ENCODE results near the gene ACOT12.

The ACOT12 gene

DNA sequence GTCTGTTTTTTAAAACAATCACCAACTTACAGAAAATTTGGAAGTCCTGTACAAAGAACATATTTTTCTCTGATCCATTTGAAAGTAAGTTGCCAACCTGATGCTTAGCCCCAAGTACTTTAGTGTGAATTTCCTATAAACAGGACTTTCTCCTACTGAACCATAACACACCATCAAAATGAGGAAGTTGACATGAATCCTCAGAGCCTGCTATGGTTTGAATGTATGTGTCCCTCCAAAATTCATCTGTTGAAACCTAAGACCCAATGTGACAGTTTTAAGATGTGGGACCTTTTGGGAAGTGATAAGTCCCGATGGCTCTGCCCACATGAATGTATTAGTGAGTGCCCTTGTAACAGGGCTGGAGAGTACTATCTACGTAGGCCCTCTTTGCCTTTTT, 6.4 kb upstream of the ACOT12 start:
- no peak for DNase-seq (ENCODE audit: low spot score)

DNA sequence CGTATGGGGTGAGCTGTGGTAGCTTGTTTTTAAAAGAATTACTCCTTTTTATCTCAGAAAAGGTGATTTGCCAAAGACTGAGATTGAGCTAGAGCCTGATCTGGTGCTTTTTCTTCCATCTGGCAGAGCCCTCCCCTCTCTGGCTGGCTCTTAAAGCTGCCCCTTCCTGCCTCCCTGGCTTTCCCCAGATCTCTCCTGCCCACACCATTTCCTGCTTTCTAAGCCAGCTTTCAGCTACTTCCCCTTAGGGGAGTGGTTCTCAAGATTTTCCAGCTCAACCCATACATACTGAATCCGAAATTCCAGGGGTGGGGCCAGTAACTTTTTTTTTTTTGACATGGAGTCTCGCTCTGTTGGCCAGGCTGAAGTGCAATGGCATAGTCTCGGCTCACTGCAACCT, 4.8 kb upstream of the ACOT12 start:
- no peak for DNase-seq (ENCODE audit: low spot score)

DNA sequence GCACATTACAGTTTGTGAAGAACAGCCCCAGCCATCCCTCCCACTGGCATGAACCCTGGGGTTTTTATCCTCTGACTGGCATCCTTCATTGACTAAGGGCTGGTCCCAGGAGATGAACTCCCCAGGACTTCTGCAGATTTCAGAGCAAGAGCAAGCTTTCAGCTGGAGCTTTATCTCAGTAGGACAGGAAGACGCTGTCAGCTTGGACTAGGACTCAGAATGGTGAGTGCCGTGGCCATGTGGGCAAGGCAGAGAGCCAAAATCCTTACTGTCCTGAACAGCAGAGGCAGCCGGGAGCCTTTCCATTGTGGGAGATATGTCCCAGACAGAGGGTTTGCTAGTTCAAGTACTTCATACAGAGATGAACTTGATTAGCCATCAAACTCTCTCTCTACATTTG, 3.2 kb upstream of the ACOT12 start:
- peak; percentile 37 for DNase-seq (ENCODE audit: low spot score)

DNA sequence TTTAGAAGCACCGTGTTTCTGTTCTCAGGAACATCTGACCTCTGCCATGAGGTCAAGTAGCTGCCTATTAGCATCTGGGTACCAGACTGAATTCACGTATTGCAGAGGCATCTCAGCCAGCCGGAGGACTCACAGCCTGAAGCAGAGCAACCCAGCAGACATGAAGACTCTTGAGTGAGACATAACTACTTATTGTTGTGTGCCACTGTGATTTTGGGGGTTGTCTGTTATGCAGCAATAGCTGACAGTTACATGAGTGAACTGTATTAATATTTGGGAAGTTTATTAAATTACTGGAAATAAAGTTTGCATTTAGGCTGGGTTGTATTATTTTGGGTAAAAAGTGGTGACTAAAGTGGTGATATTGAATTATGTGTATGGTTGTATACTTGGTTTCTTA, 1.3 kb upstream of the ACOT12 start:
- no peak for DNase-seq (ENCODE audit: low spot score)

DNA sequence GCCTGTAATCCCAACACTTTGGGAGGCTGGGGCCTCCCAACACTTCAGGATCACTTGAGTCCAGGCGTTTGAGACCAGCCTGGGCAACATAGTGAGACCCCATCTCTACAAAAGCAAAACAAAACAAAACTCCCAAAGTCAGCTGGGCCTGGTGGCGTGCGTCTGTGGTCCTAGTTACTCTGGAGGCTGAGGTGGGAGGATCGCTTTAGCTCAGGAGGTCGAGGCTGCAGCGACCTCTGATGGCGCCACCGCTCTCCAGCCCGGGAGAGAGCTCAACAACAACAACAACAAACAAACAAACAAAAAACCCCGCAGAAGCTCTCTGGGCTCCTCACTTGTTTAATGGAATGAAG, 528 bp downstream of the ACOT12 start:
- no peak for DNase-seq (ENCODE audit: low spot score)

DNA sequence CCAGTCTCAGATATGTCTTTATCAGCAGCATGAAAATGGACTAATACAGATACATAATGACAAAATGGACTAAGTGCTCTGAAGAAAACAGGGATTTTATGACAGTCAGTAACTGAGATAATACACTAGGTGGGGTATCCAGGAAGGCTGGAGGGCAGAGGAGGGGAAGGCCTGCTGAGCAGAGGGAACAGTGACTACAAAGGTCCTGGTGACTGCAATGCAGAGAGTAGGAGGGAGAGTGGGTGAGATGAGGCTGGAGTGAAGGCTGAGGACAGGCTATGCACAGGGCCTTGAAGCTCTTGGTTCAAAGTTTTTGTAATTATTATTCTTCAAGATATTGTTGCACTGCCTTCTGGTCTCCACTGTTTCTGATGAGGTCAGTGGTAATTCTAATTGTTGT, 4.9 kb downstream of the ACOT12 start:
- no peak for DNase-seq (ENCODE audit: low spot score)

DNA sequence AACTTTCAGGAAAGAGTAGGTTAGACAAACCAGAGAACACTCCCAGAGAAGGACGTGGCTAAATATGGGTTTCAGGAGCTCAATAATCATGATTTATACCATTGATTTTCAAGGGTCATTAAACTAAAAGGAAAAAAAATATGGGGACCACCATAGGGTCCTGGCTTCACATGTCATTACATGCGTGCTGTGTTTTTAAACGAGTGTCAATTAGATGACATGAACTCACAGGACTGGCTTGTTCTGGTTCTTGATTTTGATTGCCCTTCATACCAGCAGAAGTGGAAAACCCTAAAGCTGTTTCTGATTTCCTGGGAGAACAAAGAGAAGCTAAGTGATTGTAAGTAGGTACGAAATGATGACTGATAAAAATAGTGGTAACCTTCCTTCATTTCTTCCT, 5.8 kb downstream of the ACOT12 start:
- DNase-seq (ENCODE audit: low spot score), result no peak

DNA sequence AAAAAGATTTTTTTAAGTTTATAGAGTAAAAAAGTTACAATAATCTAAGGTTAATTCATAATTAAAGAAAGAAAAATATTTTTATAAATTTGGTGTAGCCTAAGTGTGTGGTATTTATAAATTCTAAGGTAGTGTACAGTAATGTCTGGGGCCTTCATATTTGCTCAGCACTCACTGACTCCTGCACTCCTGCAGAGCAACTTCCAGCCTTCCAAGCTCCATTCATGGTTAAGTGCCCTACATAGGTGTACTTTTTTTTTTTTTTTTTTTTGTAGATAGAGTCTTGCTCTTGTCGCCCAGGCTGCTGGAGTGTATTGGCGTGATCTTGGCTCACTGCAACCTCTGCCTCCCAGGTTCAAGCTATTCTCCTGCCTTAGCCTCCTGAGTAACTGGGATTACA, 10.1 kb downstream of the ACOT12 start:
- no peak for DNase-seq (ENCODE audit: low spot score)

DNA sequence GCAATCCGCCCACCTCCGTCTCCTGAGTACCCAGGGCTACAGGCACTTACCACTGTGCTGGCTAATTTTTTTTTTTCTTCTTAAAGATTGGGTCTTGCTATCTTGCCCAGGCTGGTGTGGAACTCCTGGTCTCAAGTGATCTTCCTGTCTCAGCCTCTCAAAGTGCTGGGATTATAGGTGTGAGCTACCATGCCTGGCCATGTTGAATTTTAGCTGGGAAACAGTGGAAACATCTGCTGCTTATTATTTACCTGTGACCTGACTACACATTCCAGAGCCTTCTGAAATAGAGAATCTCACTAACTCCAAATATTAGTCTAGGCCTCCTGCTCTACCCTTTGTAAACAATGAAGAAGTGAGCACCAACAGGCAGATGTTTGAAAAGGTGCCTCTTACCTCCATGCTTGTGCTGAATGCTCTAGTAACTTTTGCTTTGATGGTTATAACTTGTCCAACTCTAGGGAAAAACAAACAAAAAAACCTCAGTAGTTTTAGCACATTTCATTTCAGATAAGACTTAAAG, 22.5 kb downstream of the ACOT12 start:
- no peak for DNase-seq (ENCODE audit: low spot score)

DNA sequence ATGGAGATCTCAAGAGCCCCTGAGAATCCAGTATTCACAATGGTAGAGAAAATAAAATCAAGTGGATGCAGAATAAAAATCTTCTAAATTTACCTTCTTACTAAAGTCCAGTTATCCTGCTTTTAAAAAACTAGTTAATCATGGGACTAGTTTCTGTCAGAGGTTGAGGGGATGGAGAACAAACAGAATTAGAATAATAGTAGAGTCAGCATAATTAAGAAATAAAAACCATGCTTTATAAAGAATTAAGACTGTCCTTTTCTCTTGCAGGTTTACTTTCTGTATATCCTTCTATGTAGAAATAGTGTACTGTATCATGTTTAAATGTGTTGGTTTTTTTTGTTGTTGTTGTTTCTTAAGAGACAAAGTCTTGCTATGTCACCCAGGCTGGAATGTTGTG, 23.0 kb downstream of the ACOT12 start:
- DNase-seq (ENCODE audit: low spot score), result no peak

DNA sequence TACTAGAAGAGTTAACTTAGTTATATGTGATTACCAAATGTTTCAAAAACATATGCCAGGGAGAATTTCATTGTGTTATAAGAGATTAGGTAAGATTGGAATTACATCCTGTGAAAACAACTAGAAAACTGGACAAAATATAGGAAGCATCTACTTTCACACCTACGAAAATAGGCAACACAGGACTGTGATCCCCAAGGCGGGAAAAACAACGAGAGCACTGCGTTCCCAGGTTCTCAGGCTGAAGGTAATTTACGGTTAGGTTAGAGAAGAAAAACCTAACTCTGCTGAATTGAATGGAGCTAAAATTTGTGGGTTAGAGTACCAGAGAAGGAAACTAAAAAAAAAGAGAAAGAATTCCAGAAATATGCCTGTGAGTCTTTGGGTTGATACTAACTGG, 28.4 kb downstream of the ACOT12 start:
- DNase-seq (ENCODE audit: low spot score), result no peak

DNA sequence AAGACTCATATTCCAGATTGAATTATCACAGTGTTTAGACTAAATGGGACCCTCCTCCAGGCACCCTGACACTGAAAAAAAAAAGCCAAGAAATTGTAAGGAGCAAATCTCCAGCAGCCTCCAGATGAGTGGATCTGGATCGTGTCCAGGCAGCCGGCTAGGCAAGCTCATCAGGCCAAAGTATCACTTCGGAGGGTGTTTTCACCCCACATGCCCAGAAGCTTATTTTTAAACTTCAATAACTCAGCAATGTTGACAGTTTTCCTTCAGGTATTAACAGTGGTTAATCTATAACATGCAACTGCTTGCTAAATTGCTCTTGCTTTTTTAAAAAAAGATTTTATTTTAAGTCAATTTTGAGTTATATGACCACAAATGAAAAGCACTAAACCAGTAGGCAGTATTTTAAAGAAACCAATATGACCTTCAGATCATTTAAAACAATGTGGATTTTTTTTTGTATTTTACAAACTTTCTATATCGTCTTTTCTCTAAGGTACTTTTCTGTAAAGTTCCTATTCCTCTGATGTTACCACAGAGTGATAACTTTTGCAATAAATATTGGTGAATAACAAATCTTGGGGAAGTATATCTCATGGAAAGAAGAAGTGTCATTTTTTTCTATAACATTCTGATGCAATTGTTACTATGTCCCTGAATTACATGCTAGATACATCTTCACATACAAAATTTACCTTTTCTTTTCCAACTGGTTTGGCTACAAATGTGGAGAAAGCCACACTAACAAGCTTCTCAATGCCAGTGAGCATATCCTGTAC, 30.7 kb downstream of the ACOT12 start:
- no peak for DNase-seq (ENCODE audit: low spot score)

DNA sequence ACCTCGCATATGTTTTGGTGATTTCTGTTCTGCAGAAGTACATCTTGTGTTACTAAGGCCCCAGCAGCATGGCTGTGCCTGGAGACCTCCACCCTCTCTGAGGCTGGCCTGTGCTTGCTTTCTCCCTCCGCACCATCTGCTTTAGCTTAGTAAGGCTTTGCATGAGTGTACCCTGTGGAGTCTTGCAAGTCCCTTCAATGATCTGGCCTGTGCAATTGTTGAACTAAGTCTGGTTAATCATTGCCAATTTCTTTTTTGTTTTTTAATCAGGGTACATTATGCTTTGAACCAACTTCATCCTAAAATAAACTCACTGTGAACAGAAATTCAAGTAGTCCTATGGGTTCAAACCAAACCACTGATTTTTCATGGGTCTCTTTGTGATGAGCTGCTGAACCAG, 32.3 kb downstream of the ACOT12 start:
- no peak for DNase-seq (ENCODE audit: low spot score)

DNA sequence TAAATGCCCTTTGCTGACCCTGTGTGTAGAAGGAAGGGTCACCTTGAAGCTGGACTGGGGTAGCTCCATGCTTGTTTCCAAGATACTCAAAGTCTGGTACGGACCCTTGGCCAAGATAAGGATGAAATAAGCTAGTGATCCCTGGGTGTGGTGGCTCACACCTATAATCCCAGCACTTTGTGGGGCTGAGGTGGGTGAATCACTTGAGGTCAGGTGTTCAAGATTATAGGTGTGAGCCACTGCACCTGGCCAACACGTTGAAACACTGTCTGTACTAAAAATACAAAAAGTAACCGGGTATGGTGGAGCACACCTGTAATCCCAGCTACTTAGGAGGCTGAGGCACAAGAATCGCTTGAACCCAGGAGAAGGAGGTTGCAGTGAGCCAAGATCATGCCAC, 33.3 kb downstream of the ACOT12 start:
- DNase-seq (ENCODE audit: low spot score), result no peak

DNA sequence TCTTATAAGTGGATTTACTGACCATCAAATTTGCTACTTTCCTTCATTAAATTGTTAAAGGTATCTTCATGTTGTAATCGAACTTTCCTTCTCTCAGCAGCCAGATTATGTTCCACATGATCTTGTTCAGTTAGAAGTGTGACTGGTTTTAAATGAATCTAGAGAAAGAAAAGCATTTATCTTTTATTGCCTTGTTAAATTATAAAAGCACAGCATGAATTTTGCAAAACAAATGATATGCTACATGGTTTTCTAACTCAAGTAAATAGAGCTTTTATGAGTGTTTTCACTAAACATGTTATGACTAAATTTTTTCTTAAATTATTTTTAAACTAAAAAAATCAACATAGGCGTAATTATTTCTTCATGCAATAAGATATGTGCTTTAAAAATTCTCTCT, 34.1 kb downstream of the ACOT12 start:
- DNase-seq (ENCODE audit: low spot score), result no peak

DNA sequence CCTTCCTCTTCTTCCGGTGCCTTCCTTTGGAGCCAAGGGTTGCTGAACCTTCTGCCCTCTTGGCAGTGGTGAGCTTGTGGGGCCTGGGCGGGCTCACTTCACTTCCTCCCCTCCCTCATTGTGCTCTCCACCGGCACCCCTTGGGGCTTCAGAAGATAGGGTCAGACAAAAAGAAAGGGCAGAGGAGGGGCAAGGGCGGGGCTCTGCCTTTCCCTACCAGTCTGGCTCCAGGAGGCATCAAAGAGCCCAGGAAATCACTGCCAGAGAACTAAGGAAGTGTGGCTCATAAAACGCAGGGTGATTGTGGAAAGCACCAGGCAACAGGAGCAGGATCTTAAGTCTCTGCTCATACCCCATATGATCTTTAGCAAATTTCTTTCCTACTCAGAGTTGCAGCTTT, 34.8 kb downstream of the ACOT12 start:
- DNase-seq (ENCODE audit: low spot score), result no peak

DNA sequence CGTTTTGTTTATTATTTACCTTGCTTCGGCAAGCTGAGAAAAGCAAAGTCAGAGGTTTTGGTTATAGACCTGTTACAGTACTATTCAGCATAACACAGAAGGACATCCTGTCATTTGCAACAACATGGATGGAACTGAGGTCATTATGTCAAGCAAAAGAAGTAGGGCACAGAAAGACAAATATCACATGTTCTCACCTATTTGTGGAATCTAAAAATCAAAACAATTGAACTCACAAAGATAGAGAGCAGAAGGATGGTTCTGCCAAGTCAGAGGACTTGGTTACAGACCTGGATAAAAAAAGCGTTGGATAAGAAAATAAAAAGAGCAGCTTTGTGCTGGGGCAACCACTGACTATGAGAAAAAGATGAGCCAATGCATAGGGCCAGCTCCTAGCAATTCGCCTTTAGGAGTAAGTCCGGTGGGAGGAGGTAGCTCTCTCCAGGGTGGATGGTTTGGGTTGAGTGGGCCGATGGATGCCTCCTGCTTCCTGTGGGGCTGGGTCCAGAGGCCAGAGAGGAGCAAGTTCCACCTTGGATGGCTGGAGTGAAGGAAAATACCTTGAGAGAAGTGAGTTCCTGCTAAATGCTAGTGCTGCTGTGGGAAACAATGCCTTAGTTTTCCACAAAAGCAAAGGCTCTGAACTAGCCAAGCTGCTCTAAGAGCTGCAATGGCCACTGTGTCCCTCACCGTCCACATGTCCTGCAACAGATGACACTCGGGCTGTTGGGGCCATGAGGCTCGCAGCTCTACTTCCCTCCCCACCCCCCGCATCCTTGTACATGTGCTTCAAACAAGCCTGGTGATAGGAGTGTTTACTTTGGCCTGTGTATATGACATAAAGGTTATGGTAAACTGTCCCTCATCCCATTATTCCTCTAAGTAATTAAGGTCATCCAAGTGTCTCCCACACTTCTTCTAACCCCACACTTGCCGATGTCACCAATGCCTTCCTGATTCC, 38.4 kb downstream of the ACOT12 start:
- DNase-seq (ENCODE audit: low spot score), result no peak

DNA sequence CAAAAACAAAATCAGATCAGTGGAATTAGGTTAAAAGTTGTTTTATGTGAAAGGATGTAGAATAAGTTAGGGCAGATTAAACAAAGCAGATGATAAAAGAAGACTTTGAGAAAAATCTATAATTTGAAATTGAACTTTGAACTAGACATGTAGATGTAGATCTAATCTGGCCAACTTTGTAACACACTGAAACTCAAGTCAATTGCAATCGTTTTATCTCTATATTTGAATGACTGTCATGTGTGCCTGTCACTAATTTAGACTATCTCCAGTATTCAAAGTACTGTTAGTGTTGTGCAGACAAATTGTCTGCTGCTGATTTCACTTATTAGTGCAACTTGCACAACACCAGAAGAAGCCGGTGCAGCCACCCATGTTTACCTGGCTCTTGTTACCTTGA, 39.8 kb downstream of the ACOT12 start:
- DNase-seq (ENCODE audit: low spot score), result no peak

DNA sequence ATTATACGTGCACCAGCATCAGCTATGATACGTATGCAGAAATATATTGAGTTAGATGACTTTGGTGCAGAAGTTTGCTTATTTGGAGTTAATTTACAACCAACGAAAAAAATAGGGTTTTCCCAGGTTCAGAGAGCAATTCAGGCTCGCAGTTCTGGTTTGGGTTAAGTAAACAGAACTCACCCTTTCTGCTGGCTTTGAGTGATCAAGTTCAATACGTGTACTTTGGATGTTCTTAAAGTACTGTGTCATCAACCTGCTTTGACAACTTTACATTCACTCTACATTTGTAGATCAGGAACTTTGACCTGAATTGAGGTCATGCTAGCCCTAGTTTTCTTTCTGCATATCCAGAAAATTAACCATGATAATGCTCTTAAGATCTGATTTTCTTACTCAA, 40.7 kb downstream of the ACOT12 start:
- DNase-seq (ENCODE audit: low spot score), result no peak

DNA sequence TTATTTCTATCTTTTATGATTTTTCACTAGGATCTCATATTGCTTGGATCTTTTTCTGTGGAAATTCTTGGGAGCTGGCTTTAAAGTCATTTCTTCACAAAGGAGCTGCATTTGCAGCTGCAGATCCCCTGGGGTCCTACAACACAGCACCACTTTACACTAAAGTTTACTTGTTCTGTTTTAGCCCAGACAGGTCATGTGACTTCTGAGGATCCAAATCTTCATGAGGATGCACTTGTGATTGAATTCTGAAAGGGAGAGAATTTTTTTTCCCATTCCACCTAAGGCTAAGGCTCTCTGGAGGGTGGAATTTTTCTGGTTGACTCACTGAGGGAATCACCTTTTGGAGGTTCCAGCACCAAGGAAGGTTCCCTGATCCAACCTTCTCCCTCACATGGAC, 43.4 kb downstream of the ACOT12 start:
- DNase-seq (ENCODE audit: low spot score), result no peak

DNA sequence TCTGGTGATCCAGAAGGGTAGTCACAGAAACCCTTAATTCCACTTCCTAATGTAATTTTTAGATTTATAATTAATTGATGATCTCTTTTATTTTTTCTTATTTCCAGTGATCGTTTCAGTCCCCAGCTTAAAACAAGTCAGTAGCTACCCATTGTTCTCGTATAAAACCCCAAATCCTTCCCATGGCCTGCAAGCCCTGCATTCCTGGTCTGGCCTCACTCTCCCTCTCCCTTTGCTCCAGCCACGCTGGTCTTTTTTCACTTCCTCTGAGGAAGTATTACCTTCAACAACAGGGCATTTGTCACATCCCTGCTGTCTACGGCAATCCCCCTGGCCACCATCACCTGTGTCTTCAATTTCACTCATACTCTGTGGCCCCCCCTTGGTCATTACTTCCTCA, 44.8 kb downstream of the ACOT12 start:
- no peak for DNase-seq (ENCODE audit: low spot score)

DNA sequence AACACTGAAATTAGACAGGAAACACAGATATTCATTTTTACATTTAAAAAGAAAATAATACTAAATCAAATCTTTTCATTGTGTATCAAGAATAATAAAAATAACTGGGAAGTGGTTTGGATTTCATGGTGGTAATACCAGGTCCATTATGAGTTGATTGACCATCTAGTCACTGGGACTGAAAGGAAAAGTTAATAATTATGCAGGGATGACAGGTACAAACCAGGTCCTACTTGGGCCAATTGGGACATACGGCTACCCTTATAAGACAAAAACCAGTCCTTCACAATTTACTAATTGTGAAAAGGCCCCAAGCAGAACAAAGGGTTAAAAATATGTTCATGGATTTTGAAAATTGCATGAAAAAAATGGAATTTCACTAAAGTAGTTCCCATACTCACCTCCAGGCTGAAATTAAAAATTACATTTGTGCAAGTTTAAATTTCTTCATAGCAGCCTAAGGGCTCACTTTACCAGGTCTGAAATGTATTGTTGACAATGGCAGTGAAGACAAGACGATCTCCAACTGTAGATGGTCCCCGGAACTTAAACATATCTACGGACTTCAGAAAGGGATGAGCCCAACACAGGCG, 48.4 kb downstream of the ACOT12 start:
- DNase-seq (ENCODE audit: low spot score), result no peak

DNA sequence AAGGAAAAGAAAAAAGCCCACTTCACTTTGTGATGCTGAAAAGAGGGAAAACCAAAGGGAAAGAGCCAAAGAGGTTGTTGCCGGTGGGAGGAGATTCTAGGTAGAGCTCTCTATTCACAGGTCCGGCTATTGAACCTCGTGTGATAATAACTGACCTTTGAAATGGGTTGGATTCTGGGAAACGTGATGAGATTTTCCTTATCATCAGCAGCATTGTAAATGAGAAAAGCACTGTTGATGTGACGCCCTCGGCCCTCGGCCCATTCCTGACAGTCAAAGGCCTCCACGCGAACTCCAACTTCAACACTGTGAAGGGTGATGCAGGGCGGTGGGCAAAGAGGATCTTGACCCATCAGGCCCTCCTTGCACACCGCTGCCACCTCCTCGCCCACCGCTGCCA, 49.2 kb downstream of the ACOT12 start:
- no peak for DNase-seq (ENCODE audit: low spot score)

Measured in GM03348 (cell line).